Type B pancreatic cell (in vitro differentiated cells): ENCODE results near the gene SLC49A4. TPM values are rescaled to one million over a fixed set of nuclear protein-coding genes. Genes with fewer than 3 reads are reported as not detected.
"Not testable (repeated sequence)": the region's sequence is repeated elsewhere in the genome, so short reads cannot be mapped to it uniquely, and the experiment has no call there.

Source experiments
- DNase-seq: peaks from one replicate; pipeline ENCODE4 v3.0.0; 2021; ENCODE audit warnings: mixed read lengths; ENCODE audit not compliant: unreplicated experiment; ENCODE audit errors: extremely low spot score
- H3K27ac Mint-ChIP-seq: 2 replicates; pipeline ENCODE4 v1.8.0; 2021; ENCODE audit warnings: mild to moderate bottlenecking, mixed read lengths
- H3K27me3 Mint-ChIP-seq: 2 replicates; pipeline ENCODE4 v1.8.0; 2021; ENCODE audit warnings: mixed read lengths
- H3K36me3 Mint-ChIP-seq: 2 replicates; pipeline ENCODE4 v1.8.0; 2021; ENCODE audit warnings: mixed read lengths
- H3K4me1 Mint-ChIP-seq: one replicate; pipeline ENCODE4 v1.8.0; 2021; ENCODE audit warnings: mixed read lengths; ENCODE audit not compliant: unreplicated experiment
- H3K4me3 Mint-ChIP-seq: 2 replicates; pipeline ENCODE4 v1.8.0; 2021; ENCODE audit warnings: mild to moderate bottlenecking, mixed read lengths
- H3K9me3 Mint-ChIP-seq: 2 replicates; pipeline ENCODE4 v1.8.0; 2021; ENCODE audit warnings: mixed read lengths
- CTCF ChIP-seq: fragments of 200-600 bp; sonication (generic); conservative IDR thresholded peaks from 2 replicates; pipeline ENCODE4 v1.5.0; 2021; ENCODE audit warnings: antibody characterized with exemption, mild to moderate bottlenecking
- long read RNA-seq: library from polyadenylated mRNA; unstranded; transcript quantifications from one replicate; pipeline ENCODE4 v2.0.0, GENCODE V29; 2020
- total RNA-seq: library from RNA; stranded (reverse); gene quantifications from 2 replicates; pipeline ENCODE4 v1.2.1, GENCODE V29; 2021; ENCODE audit warnings: low replicate concordance

The SLC49A4 gene
- total RNA-seq: 19.4 and 24.7 TPM in 2 replicates
- long read RNA-seq, partial matches to known transcripts: 1 of 3 reads
- long read RNA-seq, other reads (novel, unspliced or antisense): 1 of 3 reads

- peak within 1 kb of the TSS; percentile 84 for H3K4me3 Mint-ChIP-seq
- no peaks in the 10 kb centered on the region for H3K27me3 Mint-ChIP-seq
- DNase-seq: peak; percentile 89
- H3K36me3 Mint-ChIP-seq: peaks cover 12% of the 10 kb centered on the region
- peak within 1 kb of the TSS; percentile 97 for H3K27ac Mint-ChIP-seq
- TF ChIP-seq CTCF: no peak
- peaks cover 29% of the 10 kb centered on the region for H3K4me1 Mint-ChIP-seq
- H3K9me3 Mint-ChIP-seq: no peaks in the 10 kb centered on the region
Measured at GRCh38 chr3:122794779-122795673, at the start of gene SLC49A4. Gene SLC49A4, plus strand, starts transcription at chr3:122795069. Its CDS starts 124 bp downstream, at chr3:122795193.

- Mint-ChIP-seq H3K9me3 (no peaks in the 10 kb centered on the region), H3K27me3 (no peaks in the 10 kb centered on the region), H3K36me3 (peaks cover 38% of the 10 kb centered on the region), H3K4me1 (no peaks in the 10 kb centered on the region), H3K27ac (no peak overlapping the region), H3K4me3 (no peak overlapping the region)
- no peak for DNase-seq
- TF ChIP-seq CTCF: no peak
Measured at GRCh38 chr3:122745369-122746021, 49.4 kb upstream of the SLC49A4 start.

GRCh38 chr3:122747295-122747694 is 47.6 kb upstream of the SLC49A4 start:
- H3K9me3 Mint-ChIP-seq, H3K4me3 Mint-ChIP-seq, DNase-seq, H3K4me1 Mint-ChIP-seq, H3K27me3 Mint-ChIP-seq, H3K27ac Mint-ChIP-seq: not testable (repeated sequence)
- peaks cover 30% of the 10 kb centered on the region for H3K36me3 Mint-ChIP-seq

- Mint-ChIP-seq H3K9me3 (no peaks in the 10 kb centered on the region), H3K4me3 (no peak overlapping the region), H3K27ac (no peak overlapping the region), H3K27me3 (no peaks in the 10 kb centered on the region), H3K36me3 (peaks cover 27% of the 10 kb centered on the region), H3K4me1 (no peaks in the 10 kb centered on the region)
- DNase-seq: no peak
- no peak for TF ChIP-seq CTCF
Measured at GRCh38 chr3:122748347-122748746, 46.5 kb upstream of the SLC49A4 start.

GRCh38 chr3:122754929-122755328 is 39.9 kb upstream of the SLC49A4 start:
- DNase-seq: no peak
- no peaks in the 10 kb centered on the region for H3K27me3 Mint-ChIP-seq

More at GRCh38 chr3:122754929-122755328, 39.9 kb upstream of the SLC49A4 start:
- Mint-ChIP-seq H3K4me1 (no peaks in the 10 kb centered on the region), H3K4me3 (no peak overlapping the region), H3K36me3 (peaks cover 26% of the 10 kb centered on the region), H3K27ac (no peak overlapping the region), H3K9me3 (no peaks in the 10 kb centered on the region)
- TF ChIP-seq CTCF: peak; percentile 74
